Adipocyte (in vitro differentiated cells): Measurements from ENCODE around the gene MAP2K1.
"Not testable (repeated sequence)": the region's sequence is repeated elsewhere in the genome, so short reads cannot be mapped to it uniquely, and the experiment has no call there.

Experiments used
- DNase-seq: peaks from one replicate; pipeline ENCODE4 v3.0.0-alpha.2; 2015; ENCODE audit warnings: low read depth
- H3K27me3 ChIP-seq: replicated peaks from 2 replicates; pipeline ENCODE4 v1.7.0; 2013; ENCODE audit warnings: mild to moderate bottlenecking, low read length, moderate library complexity; ENCODE audit not compliant: control insufficient read depth, insufficient read depth
- H3K36me3 ChIP-seq: 2 replicates; pipeline ENCODE4 v1.7.0; 2013; ENCODE audit warnings: low read length, mild to moderate bottlenecking, moderate library complexity; ENCODE audit not compliant: control insufficient read depth, insufficient read depth, severe bottlenecking
- H3K4me1 ChIP-seq: 2 replicates; pipeline ENCODE4 v1.7.0; 2013; ENCODE audit warnings: mild to moderate bottlenecking, low read length, moderate library complexity; ENCODE audit not compliant: control insufficient read depth, insufficient read depth
- H3K4me3 ChIP-seq: 2 replicates; pipeline ENCODE4 v1.7.0; 2013; ENCODE audit warnings: mild to moderate bottlenecking, low read length, moderate library complexity
- H3K9ac ChIP-seq: 2 replicates; pipeline ENCODE4 v1.7.0; 2013; ENCODE audit warnings: mild to moderate bottlenecking, low read length, moderate library complexity
- H3K9me3 ChIP-seq: 2 replicates; pipeline ENCODE4 v1.7.0; 2013; ENCODE audit warnings: mild to moderate bottlenecking, low read length, moderate library complexity; ENCODE audit not compliant: control insufficient read depth

MAP2K1 gene

DNA sequence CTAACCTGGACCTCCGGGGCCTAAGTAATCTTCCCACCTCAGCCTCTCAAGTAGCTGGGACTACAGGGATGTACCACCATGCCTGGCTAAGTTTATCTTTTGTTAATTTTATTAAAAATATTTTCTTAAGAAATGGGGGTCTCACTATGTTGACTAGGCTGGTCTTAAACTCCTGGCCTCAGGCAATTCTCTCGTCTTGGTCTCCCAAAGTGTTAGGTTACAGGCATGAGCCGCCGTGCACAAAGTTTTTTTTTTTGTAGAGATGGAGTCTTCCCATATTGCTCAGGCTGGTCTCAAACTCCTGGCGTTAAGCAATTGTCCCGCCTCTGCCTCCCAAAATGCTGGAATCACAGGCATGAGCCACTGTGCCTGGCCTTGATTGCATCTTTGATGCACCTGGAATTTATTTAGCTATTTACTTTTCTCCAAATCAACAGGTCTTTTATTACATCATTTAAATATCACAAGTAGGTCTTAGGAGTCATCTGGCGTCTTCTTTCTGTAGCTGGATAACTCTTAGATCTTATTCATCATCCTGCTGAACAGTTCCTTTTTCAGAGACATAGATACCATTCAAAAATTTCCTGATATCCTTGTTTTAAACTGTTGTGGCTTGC is 7.8 kb upstream of the MAP2K1 start:
- H3K4me1 ChIP-seq, result no peaks in the 10 kb centered on the region
- peaks cover 5% of the 10 kb centered on the region for H3K9me3 ChIP-seq
- no peaks in the 10 kb centered on the region for H3K36me3 ChIP-seq
- H3K9ac ChIP-seq, result no peak overlapping the region
- H3K4me3 ChIP-seq, result no peak overlapping the region
- DNase-seq, result no peak
- H3K27me3 ChIP-seq, result no peaks in the 10 kb centered on the region

DNA sequence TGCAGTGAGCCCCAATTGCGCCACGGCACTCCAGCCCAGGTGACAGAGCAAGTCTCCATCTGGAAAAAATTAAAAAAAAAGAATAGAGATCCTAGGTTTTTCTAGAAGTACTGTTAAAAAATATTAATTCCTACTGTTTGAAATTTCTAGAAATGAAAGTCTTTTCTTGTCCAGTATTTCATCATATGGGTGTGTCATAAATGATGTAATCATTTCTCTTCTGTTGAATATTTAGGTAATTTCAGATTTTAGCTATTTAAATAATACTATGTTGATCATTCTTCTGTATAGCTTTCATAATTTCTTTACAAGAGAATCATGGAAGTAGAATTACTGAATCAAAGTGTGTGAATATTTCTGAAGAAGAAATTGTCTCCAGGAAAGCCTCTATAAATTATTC is 5.3 kb upstream of the MAP2K1 start:
- not testable (repeated sequence) for H3K4me1 ChIP-seq, H3K36me3 ChIP-seq

DNA sequence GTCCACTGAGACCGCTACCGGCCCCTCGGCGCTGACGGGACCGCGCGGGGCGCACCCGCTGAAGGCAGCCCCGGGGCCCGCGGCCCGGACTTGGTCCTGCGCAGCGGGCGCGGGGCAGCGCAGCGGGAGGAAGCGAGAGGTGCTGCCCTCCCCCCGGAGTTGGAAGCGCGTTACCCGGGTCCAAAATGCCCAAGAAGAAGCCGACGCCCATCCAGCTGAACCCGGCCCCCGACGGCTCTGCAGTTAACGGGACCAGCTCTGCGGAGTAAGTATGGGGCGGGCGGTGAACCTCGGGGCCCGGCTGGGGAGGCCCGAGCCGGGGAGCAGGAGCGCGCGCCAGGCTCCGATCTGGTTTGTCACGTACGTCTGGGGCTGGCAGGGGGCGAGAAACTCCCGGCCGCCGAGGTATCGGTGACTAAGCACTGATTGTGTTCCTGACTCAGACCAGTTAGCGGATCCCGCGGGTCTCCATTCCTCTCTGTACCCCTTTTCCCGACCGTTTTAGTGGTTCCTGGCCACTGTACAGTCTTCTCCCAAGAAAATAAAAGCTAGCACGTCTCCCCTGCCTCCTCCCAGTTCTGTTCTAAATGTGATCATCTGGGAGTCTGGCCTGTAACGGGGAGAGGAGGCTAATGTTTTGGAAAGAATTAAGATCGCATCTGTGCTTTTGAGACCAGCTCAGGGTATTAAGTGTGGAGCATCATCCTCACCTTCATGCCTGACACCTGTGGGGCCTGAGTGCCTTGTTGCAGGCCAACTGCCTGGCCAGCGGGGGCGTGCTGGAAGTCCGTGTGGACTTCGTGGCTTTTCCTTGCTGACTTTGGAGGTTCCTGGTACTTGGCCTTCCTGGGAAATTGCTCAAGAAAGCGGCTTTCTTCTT is 691 bp downstream of the MAP2K1 start:
- H3K27me3 ChIP-seq, result no peaks in the 10 kb centered on the region
- no peaks in the 10 kb centered on the region for H3K9me3 ChIP-seq
- H3K9ac ChIP-seq, result peak overlapping the region; percentile 88
- peaks cover 32% of the 10 kb centered on the region for H3K4me1 ChIP-seq
- DNase-seq, result peak; percentile 94
- no peaks in the 10 kb centered on the region for H3K36me3 ChIP-seq
- H3K4me3 ChIP-seq, result peak overlapping the region; percentile 93

More for the DNA sequence above, 5.3 kb upstream of the MAP2K1 start:
- not testable (repeated sequence) for H3K4me3 ChIP-seq, H3K27me3 ChIP-seq, H3K9me3 ChIP-seq, H3K9ac ChIP-seq
- DNase-seq, result peak; percentile 30

- Histone ChIP-seq H3K36me3 (no peaks in the 10 kb centered on the region), H3K27me3 (no peaks in the 10 kb centered on the region), H3K9me3 (no peaks in the 10 kb centered on the region), H3K4me3 (peak overlapping the region; percentile 93), H3K9ac (peak overlapping the region; percentile 88), H3K4me1 (peaks cover 32% of the 10 kb centered on the region)
- DNase-seq, result no peak
These were observed 1.3 kb downstream of the MAP2K1 start for GRCh38 chr15:66388043-66388363.

DNA sequence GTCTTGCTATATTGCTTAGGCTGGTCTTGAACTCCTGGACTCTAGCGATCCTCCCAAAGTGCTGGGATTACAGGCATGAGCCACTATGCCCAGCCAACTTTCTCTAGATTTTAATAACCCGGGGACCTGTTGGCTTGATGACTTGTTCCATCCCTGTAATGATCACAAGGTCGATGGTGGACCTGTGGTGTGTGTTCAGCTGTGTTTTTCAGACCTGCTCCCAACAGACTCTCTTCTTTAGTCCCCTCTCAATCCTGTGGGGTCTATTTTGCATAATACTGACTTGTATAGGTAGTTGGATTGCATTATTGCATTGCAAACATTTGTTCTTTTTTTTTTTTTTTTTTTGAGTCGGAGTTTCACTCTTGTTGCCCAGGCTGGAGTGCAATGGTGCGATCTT is 1.9 kb downstream of the MAP2K1 start:
- Histone ChIP-seq H3K9ac (no peak overlapping the region), H3K4me3 (peak overlapping the region; percentile 93), H3K27me3 (no peaks in the 10 kb centered on the region), H3K4me1 (peaks cover 32% of the 10 kb centered on the region), H3K9me3 (no peaks in the 10 kb centered on the region), H3K36me3 (no peaks in the 10 kb centered on the region)
- no peak for DNase-seq

DNA sequence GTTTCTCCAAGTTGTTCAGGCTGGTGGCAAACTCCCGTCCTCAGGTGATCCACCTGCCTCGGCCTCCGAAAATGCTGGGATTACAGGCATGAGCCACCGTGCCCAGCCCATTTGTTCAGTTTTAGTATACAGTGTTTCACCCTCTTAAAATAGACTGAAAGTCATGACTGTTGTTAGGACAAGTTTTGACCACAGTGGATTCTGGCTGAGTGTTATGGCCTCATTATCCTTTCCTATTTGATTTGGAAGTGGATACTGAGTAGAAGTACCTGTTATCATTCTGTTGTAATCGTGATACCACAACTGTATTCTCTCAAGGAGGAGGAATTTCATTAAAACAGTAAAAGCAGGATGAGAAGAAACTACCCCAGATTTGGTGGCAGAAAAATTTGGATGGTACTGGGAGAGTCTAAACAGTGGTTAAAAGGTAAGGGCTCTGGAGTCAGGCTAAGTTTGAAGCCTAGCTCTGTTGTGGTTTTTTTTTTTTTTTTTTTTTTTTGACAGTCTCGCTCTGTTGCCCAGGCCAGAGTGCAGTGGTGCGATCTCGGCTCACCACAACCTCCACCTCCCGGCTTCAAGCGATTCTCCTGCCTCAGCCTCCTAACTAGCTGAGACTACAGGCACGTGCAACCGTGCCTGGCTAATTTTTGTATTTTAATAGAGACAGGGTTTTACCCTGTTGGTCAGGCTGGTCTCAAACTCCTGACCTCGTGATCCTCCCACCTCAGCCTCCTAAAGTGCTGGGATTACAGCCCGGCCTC is 2.6 kb downstream of the MAP2K1 start:
- Histone ChIP-seq H3K9me3 (no peaks in the 10 kb centered on the region), H3K4me1 (peaks cover 32% of the 10 kb centered on the region), H3K9ac (no peak overlapping the region), H3K36me3 (no peaks in the 10 kb centered on the region), H3K4me3 (no peak overlapping the region), H3K27me3 (no peaks in the 10 kb centered on the region)
- no peak for DNase-seq

DNA sequence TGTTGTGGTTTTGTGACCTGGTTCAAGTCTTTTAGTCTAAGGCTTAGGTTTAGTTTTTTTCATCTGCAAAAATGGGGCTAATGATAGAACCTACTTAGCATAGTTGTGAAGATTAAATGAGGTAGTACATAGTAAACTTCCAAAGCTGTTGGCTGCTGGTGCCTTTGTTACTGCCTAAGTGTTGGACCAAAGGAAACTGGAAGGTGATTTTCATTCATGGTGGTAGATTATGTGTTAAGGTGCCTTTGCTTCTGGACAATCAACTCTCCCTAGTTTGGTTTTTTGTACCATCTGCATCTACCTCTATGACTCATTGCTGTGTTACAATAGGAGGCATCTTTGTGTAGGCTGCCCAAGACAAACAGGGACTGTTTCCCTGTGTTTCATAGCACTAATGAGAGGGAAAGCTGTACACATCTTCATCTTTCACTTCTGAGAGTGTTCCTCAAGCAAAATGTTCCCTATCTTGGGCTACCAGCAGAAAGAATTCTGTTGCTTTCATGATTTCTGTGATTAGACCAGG is 3.2 kb downstream of the MAP2K1 start:
- H3K4me3 ChIP-seq, result no peak overlapping the region
- no peaks in the 10 kb centered on the region for H3K36me3 ChIP-seq
- H3K9me3 ChIP-seq, result no peaks in the 10 kb centered on the region
- peak; percentile 29 for DNase-seq
- H3K4me1 ChIP-seq, result peaks cover 32% of the 10 kb centered on the region
- H3K9ac ChIP-seq, result no peak overlapping the region
- no peaks in the 10 kb centered on the region for H3K27me3 ChIP-seq

- Histone ChIP-seq H3K4me1 (peaks cover 32% of the 10 kb centered on the region), H3K36me3 (no peaks in the 10 kb centered on the region), H3K9me3 (no peaks in the 10 kb centered on the region), H3K27me3 (no peaks in the 10 kb centered on the region), H3K4me3 (no peak overlapping the region), H3K9ac (no peak overlapping the region)
- DNase-seq, result no peak
These were observed 4.0 kb downstream of the MAP2K1 start for GRCh38 chr15:66390678-66391077.

DNA sequence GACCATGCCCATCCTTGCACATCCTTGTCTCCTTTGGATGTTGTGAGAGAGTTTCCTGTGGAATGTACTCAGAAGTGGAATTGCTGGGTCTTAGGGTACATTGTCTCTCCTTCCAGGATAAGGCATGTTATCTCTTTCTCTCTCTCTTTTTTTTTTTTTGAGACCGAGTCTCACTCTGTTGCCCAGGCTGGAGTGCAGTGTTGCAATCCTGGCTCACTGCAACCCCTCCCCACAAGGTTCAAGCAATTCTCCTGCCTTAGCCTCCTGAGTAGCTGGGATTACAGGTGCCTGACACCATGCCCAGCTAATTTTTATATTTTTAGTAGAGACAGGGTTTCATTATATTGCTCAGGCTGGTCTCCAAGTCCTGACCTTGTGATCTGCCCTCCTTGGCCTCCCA is 6.3 kb downstream of the MAP2K1 start:
- peaks cover 28% of the 10 kb centered on the region for H3K4me1 ChIP-seq
- DNase-seq, H3K9me3 ChIP-seq, H3K9ac ChIP-seq, H3K36me3 ChIP-seq, H3K27me3 ChIP-seq, H3K4me3 ChIP-seq: not testable (repeated sequence)

DNA sequence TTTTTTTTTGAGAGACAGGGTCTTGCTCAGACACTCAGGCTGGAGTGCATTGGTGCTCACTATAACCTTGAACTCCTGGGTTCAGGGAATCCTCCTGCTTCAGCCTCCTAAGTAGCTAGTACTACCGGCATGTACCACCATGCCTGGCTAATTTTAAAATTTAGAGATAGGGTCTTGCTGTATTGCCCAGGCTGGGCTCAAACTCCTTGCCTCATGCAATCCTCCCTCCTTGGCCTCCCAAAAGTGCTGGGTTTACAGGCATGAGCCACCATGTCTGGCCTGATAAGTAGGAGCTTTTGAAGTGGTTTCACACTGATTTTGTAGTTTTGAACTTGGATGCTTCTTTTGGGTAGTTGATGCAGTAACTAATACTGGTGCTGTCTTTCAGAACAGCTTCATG is 7.8 kb downstream of the MAP2K1 start:
- DNase-seq, result no peak
- Histone ChIP-seq H3K36me3 (no peaks in the 10 kb centered on the region), H3K4me3 (no peak overlapping the region)

DNA sequence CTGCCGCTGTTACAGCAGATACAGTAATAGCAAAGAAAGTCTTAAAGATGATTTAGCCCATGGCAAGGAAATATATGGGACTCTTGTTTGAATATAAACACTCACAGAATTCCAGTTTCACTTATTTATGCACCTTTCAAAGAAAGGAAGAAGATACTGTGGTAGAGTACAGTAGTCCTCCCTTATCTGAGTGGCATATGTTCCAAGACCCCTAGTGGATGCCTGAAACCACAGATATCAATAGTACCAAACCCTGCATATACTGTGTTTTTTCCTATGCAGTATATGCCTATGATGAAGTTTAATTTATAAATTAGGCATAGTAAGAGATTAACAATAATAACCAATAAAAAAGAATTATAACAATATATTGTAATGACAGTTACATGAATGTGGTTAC is 8.2 kb downstream of the MAP2K1 start:
- DNase-seq, result no peak

More for the DNA sequence above, 7.8 kb downstream of the MAP2K1 start:
- Histone ChIP-seq H3K27me3 (no peaks in the 10 kb centered on the region), H3K9me3 (no peaks in the 10 kb centered on the region), H3K4me1 (peaks cover 18% of the 10 kb centered on the region), H3K9ac (no peak overlapping the region)

More for the DNA sequence above, 8.2 kb downstream of the MAP2K1 start:
- H3K4me1 ChIP-seq, result peaks cover 19% of the 10 kb centered on the region
- H3K36me3 ChIP-seq, result no peaks in the 10 kb centered on the region
- no peak overlapping the region for H3K4me3 ChIP-seq
- no peak overlapping the region for H3K9ac ChIP-seq
- no peaks in the 10 kb centered on the region for H3K9me3 ChIP-seq
- H3K27me3 ChIP-seq, result no peaks in the 10 kb centered on the region
